Osteoblast (primary cell): Measurements from ENCODE around the gene TNNI3K. TPM values are rescaled to one million over a fixed set of nuclear protein-coding genes. Genes with fewer than 3 reads are reported as not detected.

Experiments
- DNase-seq: peaks from one replicate; pipeline ENCODE4 v3.0.0; 2011; ENCODE audit warnings: low spot score, mixed read lengths; ENCODE audit not compliant: insufficient read length; ENCODE audit errors: missing footprints
- H2AFZ ChIP-seq: 2 replicates; pipeline ENCODE4 v1.6.0; 2011; ENCODE audit warnings: mild to moderate bottlenecking, low read length
- H3K27ac ChIP-seq: 2 replicates; pipeline ENCODE4 v1.5.1; 2011; ENCODE audit warnings: mild to moderate bottlenecking, low read depth, low read length, moderate library complexity
- H3K27me3 ChIP-seq: 2 replicates; pipeline ENCODE4 v1.6.0; 2012; ENCODE audit warnings: mild to moderate bottlenecking, control low read depth, inconsistent platforms, low read length, moderate library complexity; ENCODE audit not compliant: insufficient read depth
- H3K36me3 ChIP-seq: 2 replicates; pipeline ENCODE4 v1.5.1; 2011; ENCODE audit warnings: mild to moderate bottlenecking, low read length, control low read depth, moderate library complexity; ENCODE audit not compliant: insufficient read depth
- H3K4me1 ChIP-seq: 2 replicates; pipeline ENCODE4 v1.5.1; 2011; ENCODE audit warnings: mild to moderate bottlenecking, low read length, control low read depth, moderate library complexity; ENCODE audit not compliant: insufficient read depth
- H3K4me2 ChIP-seq: 2 replicates; pipeline ENCODE4 v1.6.0; 2011; ENCODE audit warnings: mild to moderate bottlenecking, low read length; ENCODE audit not compliant: insufficient read depth
- H3K4me3 ChIP-seq: fragments of 200-600 bp; sonication (generic); 3 replicates; pipeline ENCODE4 v1.5.1; 2012; ENCODE audit warnings: mild to moderate bottlenecking, low read length, inconsistent platforms; ENCODE audit not compliant: insufficient read depth
- H3K79me2 ChIP-seq: 2 replicates; pipeline ENCODE4 v1.6.0; 2012; ENCODE audit warnings: mild to moderate bottlenecking, low read length, control low read depth, inconsistent platforms; ENCODE audit not compliant: insufficient read depth
- H3K9me3 ChIP-seq: 2 replicates; pipeline ENCODE4 v1.5.1; 2011; ENCODE audit warnings: low read depth, low read length, control low read depth
- H4K20me1 ChIP-seq: 2 replicates; pipeline ENCODE4 v1.6.0; 2012; ENCODE audit warnings: mild to moderate bottlenecking, low read length, control low read depth; ENCODE audit not compliant: insufficient read depth
- total RNA-seq: library from RNA; depleted of rRNA; stranded (reverse); fragments of >200 nt; gene quantifications from 2 replicates; pipeline ENCODE4 v1.2.3, GENCODE V29; 2012
- TF ChIP-seq, protein P1 (sequence below): IDR thresholded peaks from 2 replicates; pipeline ENCODE4 v1.5.1; 2011; ENCODE audit warnings: mild to moderate bottlenecking, low read depth, low read length, moderate library complexity; ENCODE audit errors: extremely low read depth

Gene TNNI3K
- total RNA-seq, 1 donor: 0.72 TPM

DNA sequence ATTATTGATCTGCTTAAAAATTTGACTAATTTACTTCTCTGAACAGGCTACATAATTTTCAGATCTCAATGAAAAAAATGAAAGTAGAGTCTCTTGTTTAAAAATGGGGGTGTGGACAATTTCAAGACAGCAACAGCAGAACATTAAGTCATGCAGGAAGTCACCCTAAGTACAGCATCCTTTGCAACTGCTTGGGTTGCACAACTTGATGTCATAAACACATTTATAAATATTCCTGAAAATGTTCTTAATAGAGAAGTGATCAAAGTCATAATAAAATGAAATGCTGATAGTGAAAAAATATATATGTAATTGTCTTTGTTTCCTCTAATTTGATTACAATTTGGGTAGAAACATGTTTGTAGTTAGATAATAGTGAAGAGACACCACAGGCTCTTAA is 79.3 kb downstream of the TNNI3K start:
- TF ChIP-seq, protein P1, sequence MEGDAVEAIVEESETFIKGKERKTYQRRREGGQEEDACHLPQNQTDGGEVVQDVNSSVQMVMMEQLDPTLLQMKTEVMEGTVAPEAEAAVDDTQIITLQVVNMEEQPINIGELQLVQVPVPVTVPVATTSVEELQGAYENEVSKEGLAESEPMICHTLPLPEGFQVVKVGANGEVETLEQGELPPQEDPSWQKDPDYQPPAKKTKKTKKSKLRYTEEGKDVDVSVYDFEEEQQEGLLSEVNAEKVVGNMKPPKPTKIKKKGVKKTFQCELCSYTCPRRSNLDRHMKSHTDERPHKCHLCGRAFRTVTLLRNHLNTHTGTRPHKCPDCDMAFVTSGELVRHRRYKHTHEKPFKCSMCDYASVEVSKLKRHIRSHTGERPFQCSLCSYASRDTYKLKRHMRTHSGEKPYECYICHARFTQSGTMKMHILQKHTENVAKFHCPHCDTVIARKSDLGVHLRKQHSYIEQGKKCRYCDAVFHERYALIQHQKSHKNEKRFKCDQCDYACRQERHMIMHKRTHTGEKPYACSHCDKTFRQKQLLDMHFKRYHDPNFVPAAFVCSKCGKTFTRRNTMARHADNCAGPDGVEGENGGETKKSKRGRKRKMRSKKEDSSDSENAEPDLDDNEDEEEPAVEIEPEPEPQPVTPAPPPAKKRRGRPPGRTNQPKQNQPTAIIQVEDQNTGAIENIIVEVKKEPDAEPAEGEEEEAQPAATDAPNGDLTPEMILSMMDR: no peak
- DNase-seq: no peak

DNA sequence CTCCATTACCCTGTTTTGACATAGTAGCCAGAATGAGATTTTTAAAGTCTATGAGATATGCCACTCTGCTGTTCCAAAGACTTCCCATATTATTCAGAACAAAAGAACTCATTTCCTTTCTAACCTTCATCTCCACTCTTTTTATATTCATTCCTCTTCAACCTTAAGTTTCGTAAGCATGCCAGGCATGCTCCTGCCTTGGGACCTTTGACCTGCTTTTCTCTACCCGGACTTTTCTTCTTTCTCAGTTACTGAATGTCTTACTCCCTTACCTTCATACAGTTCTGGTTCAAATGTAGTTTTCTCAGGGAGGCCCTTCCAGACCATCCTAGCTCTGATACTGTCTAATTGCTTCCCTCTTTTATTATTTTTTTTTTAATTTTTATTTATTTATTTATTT is 81.1 kb downstream of the TNNI3K start:
- no peaks in the 10 kb centered on the region for H3K36me3 ChIP-seq
- TF ChIP-seq, protein P1: no peak
- no peaks in the 10 kb centered on the region for H3K27me3 ChIP-seq
- H3K9me3 ChIP-seq: no peaks in the 10 kb centered on the region
- no peaks in the 10 kb centered on the region for H3K79me2 ChIP-seq
- H3K4me1 ChIP-seq: no peaks in the 10 kb centered on the region
- H3K4me3 ChIP-seq: no peak overlapping the region
- H2AFZ ChIP-seq: no peak overlapping the region
- H3K4me2 ChIP-seq: no peak overlapping the region
- H3K27ac ChIP-seq: no peak overlapping the region
- no peak for DNase-seq
- no peaks in the 10 kb centered on the region for H4K20me1 ChIP-seq

More for the DNA sequence above, 79.3 kb downstream of the TNNI3K start:
- Histone ChIP-seq H4K20me1 (no peaks in the 10 kb centered on the region), H3K27me3 (no peaks in the 10 kb centered on the region), H3K36me3 (no peaks in the 10 kb centered on the region), H3K4me2 (no peak overlapping the region), H3K27ac (no peak overlapping the region), H3K4me1 (no peaks in the 10 kb centered on the region), H3K4me3 (no peak overlapping the region), H3K79me2 (no peaks in the 10 kb centered on the region), H2AFZ (no peak overlapping the region), H3K9me3 (no peaks in the 10 kb centered on the region)

DNA sequence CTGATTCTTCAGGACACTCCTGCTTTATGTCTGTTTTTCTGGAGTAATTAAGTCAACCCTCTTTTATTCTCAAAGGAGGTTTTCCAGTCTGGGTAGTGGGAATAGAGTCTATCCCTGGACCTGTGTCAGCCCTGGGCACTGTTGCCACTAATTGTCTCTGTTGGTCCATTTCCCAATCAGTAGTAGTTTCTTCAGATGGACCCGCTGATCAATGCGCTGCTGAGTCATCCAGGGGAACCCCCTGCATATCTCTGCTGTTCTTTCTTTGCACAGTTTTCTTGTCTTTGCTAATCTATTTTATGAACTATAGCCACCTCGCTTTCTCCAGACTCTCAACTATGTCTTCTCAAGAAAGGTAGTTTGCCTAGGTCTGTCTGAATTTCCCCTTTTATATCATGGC is 82.5 kb downstream of the TNNI3K start:
- H3K4me2 ChIP-seq: no peak overlapping the region
- H3K79me2 ChIP-seq: no peaks in the 10 kb centered on the region
- H3K4me1 ChIP-seq: no peaks in the 10 kb centered on the region
- no peak overlapping the region for H2AFZ ChIP-seq
- no peaks in the 10 kb centered on the region for H3K9me3 ChIP-seq
- no peak overlapping the region for H3K4me3 ChIP-seq
- H3K36me3 ChIP-seq: no peaks in the 10 kb centered on the region
- TF ChIP-seq, protein P1: no peak
- H3K27ac ChIP-seq: no peak overlapping the region
- no peak for DNase-seq
- H3K27me3 ChIP-seq: no peaks in the 10 kb centered on the region
- H4K20me1 ChIP-seq: no peaks in the 10 kb centered on the region

DNA sequence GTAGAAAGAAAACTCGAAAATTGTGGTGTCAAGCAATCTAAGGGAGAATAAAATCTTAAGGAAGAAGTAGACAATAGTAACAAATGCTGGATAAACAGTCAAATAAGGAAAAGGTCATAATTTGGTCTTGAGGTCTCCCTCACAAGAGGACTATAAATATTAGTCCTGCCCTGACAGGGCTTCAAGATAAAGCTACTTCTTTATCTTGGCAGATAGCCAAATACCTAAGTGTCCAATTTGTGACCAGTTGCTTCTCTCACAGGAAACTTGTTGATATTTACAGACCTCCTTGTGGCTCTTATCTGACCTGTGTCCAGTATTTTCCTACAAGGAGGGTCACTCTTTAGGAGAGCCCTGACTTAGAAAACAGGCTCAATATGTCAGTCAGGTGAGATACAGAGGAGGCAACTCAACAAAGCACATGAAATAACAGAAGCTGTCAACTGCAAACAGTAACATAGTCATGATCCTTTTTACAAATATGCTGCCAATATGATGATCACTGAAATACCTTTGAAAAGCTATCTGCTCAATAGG is 88.8 kb downstream of the TNNI3K start:
- TF ChIP-seq, protein P1: no peak
- Histone ChIP-seq H4K20me1 (no peaks in the 10 kb centered on the region), H3K9me3 (no peaks in the 10 kb centered on the region), H3K27me3 (no peaks in the 10 kb centered on the region), H3K27ac (no peak overlapping the region), H3K4me1 (no peaks in the 10 kb centered on the region), H3K36me3 (no peaks in the 10 kb centered on the region), H3K79me2 (no peaks in the 10 kb centered on the region), H2AFZ (no peak overlapping the region), H3K4me3 (no peak overlapping the region), H3K4me2 (no peak overlapping the region)
- no peak for DNase-seq
